GM12878 (cell line): ENCODE measurements around the gene SNRNP25. TPM values are rescaled to one million over a fixed set of nuclear protein-coding genes. Genes with fewer than 3 reads are reported as not detected.

Experiments used
- ATAC-seq: fragments of 200-7000 bp; cut with Tn5 transposase; 3 replicates; pipeline ENCODE4 v1.9.1; 2020; ENCODE audit warnings: mild to moderate bottlenecking, moderate library complexity
- BruUV-seq: library from RNA; stranded (reverse); fragments of 400-500 nt; replicated peaks from 2 replicates; lab custom pipeline; 2021; lab: Mats Ljungman, UMichigan
- CTCF ChIA-PET: fragments of 300-600 bp; sonication (Branson Sonifier 250); formaldehyde crosslinking; extraction: SDS; loops from one replicate; lab custom pipeline; 2021; ENCODE audit warnings: inconsistent platforms; lab: Yijun Ruan, JAX
- POLR2A ChIA-PET: fragments of 350-600 bp; formaldehyde crosslinking; extraction: SDS; loops from one replicate; lab custom pipeline; 2021; ENCODE audit warnings: inconsistent platforms; lab: Charles Lee
- RAD21 ChIA-PET: fragments of 300-600 bp; sonication (Branson Sonifier 250); formaldehyde crosslinking; loops from one replicate; lab custom pipeline; 2023; ENCODE audit warnings: antibody characterized with exemption; ENCODE audit not compliant: unreplicated experiment; lab: Charles Lee
- SMC1A ChIA-PET: fragments of 300-600 bp; sonication (Branson Sonifier 250); formaldehyde crosslinking; loops from one replicate; lab custom pipeline; 2023; ENCODE audit not compliant: unreplicated experiment, uncharacterized antibody; lab: Charles Lee
- DNase-seq: peaks from one replicate; pipeline ENCODE4 v3.0.0-alpha.2; 2011; ENCODE audit warnings: low read depth, low spot score
- FAIRE-seq: peaks from 3 replicates; lab custom pipeline; 2011; peaks lifted over from hg19 to GRCh38; lab: Jason Lieb, UNC
- H2AFZ ChIP-seq: 2 replicates; pipeline ENCODE4 v1.6.0; 2011; ENCODE audit warnings: low read depth, low read length, control low read depth; ENCODE audit not compliant: control insufficient read depth
- H3K27ac ChIP-seq: 2 replicates; pipeline ENCODE4 v1.5.1; 2011; ENCODE audit warnings: control low read depth; ENCODE audit not compliant: control insufficient read depth, insufficient read depth
- H3K27me3 ChIP-seq, 2 experiments: replicated peaks in 1 of 2; 2 replicates each; pipeline versions ENCODE4 v1.6.0 to v1.6.1; 2011; ENCODE audit warnings: low read length in 1 of 2; ENCODE audit not compliant: control insufficient read depth in 2 of 2, insufficient read depth in 2 of 2
- H3K36me3 ChIP-seq, 2 experiments: 2 replicates each; pipeline ENCODE4 v1.5.1; 2011; ENCODE audit warnings: low read length in 1 of 2; ENCODE audit not compliant: control insufficient read depth in 2 of 2, insufficient read depth in 2 of 2
- H3K4me1 ChIP-seq: 2 replicates; pipeline ENCODE4 v1.6.1; 2011; ENCODE audit warnings: mild to moderate bottlenecking, low read length, moderate library complexity, mixed read lengths; ENCODE audit not compliant: control insufficient read depth, insufficient read depth
- H3K4me2 ChIP-seq: 2 replicates; pipeline ENCODE4 v1.6.0; 2011; ENCODE audit warnings: control low read depth; ENCODE audit not compliant: control insufficient read depth, insufficient read depth
- H3K4me3 ChIP-seq: fragments of 200-600 bp; sonication (generic); 2 replicates; pipeline ENCODE4 v1.5.1; 2016
- H3K79me2 ChIP-seq: 2 replicates; pipeline ENCODE4 v1.6.0; 2011; ENCODE audit warnings: low read length; ENCODE audit not compliant: control insufficient read depth, insufficient read depth
- H3K9ac ChIP-seq: 2 replicates; pipeline ENCODE4 v1.8.0; 2011; ENCODE audit warnings: low read length, control low read depth, mixed read lengths; ENCODE audit not compliant: control insufficient read depth, insufficient read depth
- H3K9me3 ChIP-seq: replicated peaks from 3 replicates; pipeline ENCODE4 v1.5.1; 2011; ENCODE audit warnings: mild to moderate bottlenecking, low read length; ENCODE audit not compliant: control insufficient read depth, insufficient read depth
- H4K20me1 ChIP-seq: 2 replicates; pipeline ENCODE4 v1.6.0; 2011; ENCODE audit not compliant: control insufficient read depth, insufficient read depth
- POLR2AphosphoS5 ChIP-seq: IDR thresholded peaks from 2 replicates; pipeline ENCODE4 v1.6.1; 2011; ENCODE audit warnings: mild to moderate bottlenecking, low read length, inconsistent platforms
- RELB ChIP-seq: fragments of 450-650 bp; IDR thresholded peaks from 2 replicates; pipeline ENCODE4 v1.6.1; 2017; ENCODE audit warnings: low read depth, mild to moderate bottlenecking, moderate library complexity
- WGBS: methylation state at CpG from one replicate; pipeline ENCODE4 v1.1.6; 2016; ENCODE audit warnings: low lambda C conversion rate; ENCODE audit not compliant: insufficient replicate concordance, insufficient coverage; ENCODE audit errors: missing lambda C conversion rate; 5-methylcytosine and 5-hydroxymethylcytosine counted together
- in situ Hi-C: fragments of 300-500 bp; cut with MboI; formaldehyde crosslinking; loops from 9 replicates; pipeline ENCODE4 v1.14.3; 2018; ENCODE audit warnings: mixed read lengths
- intact Hi-C: fragments of 100-400 bp; cut with micrococcal nuclease; formaldehyde crosslinking; loops from one replicate; pipeline ENCODE4 v1.14.2; 2022; ENCODE audit not compliant: unreplicated experiment
- polyA plus RNA-seq, 11 experiments: library from polyadenylated mRNA; depleted of rRNA in 4 of 11; unstranded in 6 of 11; stranded (reverse) in 5 of 11; fragments of >200 nt; fragmentation: Nextera tagmentation in 4 of 11; fragmentation: Illumina TruSeq in 1 of 11; extraction: Ambion mirVana in 4 of 11; extraction: Trizol in 1 of 11; gene quantifications; 1 replicate in 1 of 11; 2 replicates in 10 of 11; pipeline versions ENCODE4 v1.2.1 to v1.2.3, GENCODE V29; 2011 to 2016; ENCODE audit warnings: inconsistent platforms in 2 of 11, missing spikeins in 2 of 11, low read depth in 1 of 11
- total RNA-seq, 4 experiments: library from RNA; depleted of rRNA in 3 of 4; stranded (reverse); fragments of >200 nt in 3 of 4; fragmentation: Illumina TruSeq in 1 of 4; extraction: Trizol in 1 of 4; gene quantifications; 2 replicates each; pipeline versions ENCODE4 v1.2.1 to v1.2.3, GENCODE V29; 2013 to 2021

Gene SNRNP25
- total and polyA plus RNA-seq, 10 of the 15 experiments (the other 5 are each of a cell fraction or from before 2014, with no cell fraction given): 40.9 to 138 (median 67.2) TPM

DNA sequence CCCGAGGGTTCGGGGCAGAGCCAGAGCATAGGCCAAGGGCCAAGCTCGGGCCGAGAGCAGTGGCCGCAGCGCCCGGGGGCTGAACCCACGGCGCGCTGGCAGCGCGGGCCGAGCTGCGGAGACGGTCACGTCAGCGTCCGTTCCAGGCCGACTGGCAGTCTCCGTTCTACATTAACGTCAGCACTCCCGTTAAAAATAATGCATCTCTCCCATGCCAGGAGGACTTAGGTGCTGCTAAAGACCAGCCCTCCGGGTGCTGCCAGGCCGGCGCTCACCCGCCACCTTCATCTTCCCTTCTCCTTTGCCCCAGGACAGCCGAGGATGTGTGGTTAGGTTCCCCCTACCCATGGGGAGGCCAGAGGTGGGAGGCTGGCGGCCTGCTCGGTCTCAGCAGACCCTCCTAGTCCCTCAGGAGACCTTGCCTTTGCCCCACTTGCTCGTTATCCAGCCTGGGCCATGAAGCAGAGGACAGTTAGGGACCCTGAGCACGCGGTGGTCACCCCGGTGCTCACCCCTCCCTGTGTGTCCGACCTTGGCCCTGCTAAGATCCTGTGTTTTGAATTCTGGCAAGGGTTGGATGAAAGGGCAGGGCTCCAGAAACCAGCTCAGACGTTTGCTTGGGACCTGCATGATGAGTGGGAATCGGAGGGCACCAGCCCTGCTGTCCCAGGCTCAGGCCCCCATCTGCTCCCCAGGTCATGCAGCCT is 25.0 kb downstream of the SNRNP25 start:
- WGBS: 11% methylated on average over 35 of the region's 36 CpGs
- H3K9ac ChIP-seq: peak overlapping the region; percentile 98
- ChIA-PET RAD21 (interaction anchor here (1.6 to 1.9 kb wide), 2 partner anchors 18 to 25 kb away, joined by 3 to 7 read pairs; partner anchors contain the start of genes POLR3K and SNRNP25), SMC1A (interaction anchor here (1.2 to 3.0 kb wide), 2 partner anchors 13 to 18 kb away, joined by 7 to 16 read pairs; no protein-coding TSS in a partner anchor), POLR2A (interaction anchor here (1.0 to 1.2 kb wide), 2 partner anchors 9 to 25 kb away, joined by 3 to 4 read pairs; partner anchors contain the start of genes POLR3K and SNRNP25), CTCF (interaction anchor here (1.0 to 4.1 kb wide), 4 partner anchors 13 to 157 kb away, joined by 3 to 36 read pairs (median 17); no protein-coding TSS in a partner anchor)
- H2AFZ ChIP-seq: peak overlapping the region; percentile 72
- peaks cover 10% of the 10 kb centered on the region for H3K79me2 ChIP-seq
- intact Hi-C loops: no loop called here
- H3K27me3 ChIP-seq: peaks cover 0 to 2% of the 10 kb centered on the region in 2 experiments; a peak in 1 of 4 replicates
- peak overlapping the region; percentile 82 for H3K4me3 ChIP-seq
- ATAC-seq (peak; percentile 4), DNase-seq (no peak), FAIRE-seq (peak; percentile 52)
- H3K36me3 ChIP-seq: peaks cover 0 to 4% of the 10 kb centered on the region in 2 experiments; a peak in 2 of 4 replicates
- peak; percentile 45; the same call in 1 of the 2 replicates for TF ChIP-seq POLR2AphosphoS5
- no peak for TF ChIP-seq RELB
- H3K9me3 ChIP-seq: no peaks in the 10 kb centered on the region
- H3K4me1 ChIP-seq: peaks cover 20% of the 10 kb centered on the region
- in situ Hi-C loops: no loop called here
- H3K27ac ChIP-seq: peak overlapping the region; percentile 85
- no peaks in the 10 kb centered on the region; the same call in 1 of the 2 replicates for H4K20me1 ChIP-seq
- no TSS peak for BruUV-seq
- H3K4me2 ChIP-seq: peak overlapping the region; percentile 71
